Tibial nerve (tissue), 4 donors: ENCODE measurements around the gene RFNG. TPM values are rescaled to one million over a fixed set of nuclear protein-coding genes. Genes with fewer than 3 reads are reported as not detected.
A peak's percentile ranks its signal among the peaks of the same experiment; 100 is the strongest.

ENCODE experiments used
- DNase-seq, 2 donors: peaks; one replicate each; pipeline ENCODE4 v3.0.0-alpha.2; 2019; ENCODE audit warnings: low spot score in 2 of 2
- H3K27ac ChIP-seq, 4 donors: fragments of 200-600 bp; sonication (generic) in 3 of 4; one replicate each; pipeline ENCODE4 v1.5.1; 2017 to 2019; ENCODE audit warnings: mild to moderate bottlenecking in 1 of 4
- H3K27me3 ChIP-seq, 2 donors: fragments of 200-600 bp; sonication (generic) in 1 of 2; one replicate each; pipeline versions ENCODE4 v1.5.1 to v1.6.0; 2017 to 2019
- H3K36me3 ChIP-seq, 3 donors: fragments of 200-600 bp; sonication (generic); one replicate each; pipeline ENCODE4 v1.5.1; 2018 to 2019
- H3K4me1 ChIP-seq, 4 donors: fragments of 200-600 bp; sonication (generic) in 3 of 4; one replicate each; pipeline ENCODE4 v1.5.1; 2017 to 2019
- H3K4me3 ChIP-seq, 4 donors: fragments of 200-600 bp; sonication (generic) in 3 of 4; one replicate each; pipeline ENCODE4 v1.5.1; 2017 to 2019; ENCODE audit warnings: mild to moderate bottlenecking in 1 of 4, moderate library complexity in 1 of 4
- H3K9me3 ChIP-seq, 4 donors: fragments of 200-600 bp; sonication (generic) in 3 of 4; one replicate each; pipeline ENCODE4 v1.5.1; 2017 to 2019
- CTCF ChIP-seq, 5 experiments: fragments of 200-600 bp in 3 of 5; fragments of 450-650 bp in 2 of 5; sonication (generic) in 3 of 5; IDR thresholded peaks; one replicate each; pipeline ENCODE4 v1.5.1; 2016 to 2019; ENCODE audit warnings: antibody characterized with exemption in 5 of 5, mild to moderate bottlenecking in 3 of 5, moderate library complexity in 2 of 5
- EP300 ChIP-seq, 2 donors: sonication (generic); formaldehyde crosslinking; IDR thresholded peaks; one replicate each; pipeline ENCODE4 v1.6.1; 2017; ENCODE audit warnings: antibody characterized with exemption in 2 of 2, mild to moderate bottlenecking in 1 of 2
- POLR2A ChIP-seq, 2 donors: fragments of 450-650 bp; IDR thresholded peaks; one replicate each; pipeline ENCODE4 v1.6.1; 2017; ENCODE audit warnings: antibody characterized with exemption in 2 of 2, mild to moderate bottlenecking in 2 of 2, moderate library complexity in 2 of 2
- WGBS, 2 donors: methylation state at CpG; one replicate each; pipeline ENCODE4 v1.1.5; 2018; 5-methylcytosine and 5-hydroxymethylcytosine counted together
- total RNA-seq, 4 donors: library from RNA; depleted of rRNA; stranded (reverse); fragments of >200 nt; gene quantifications; one replicate each; pipeline ENCODE4 v1.1.0, GENCODE V29; 2016

RFNG gene
- total RNA-seq, 4 donors from 2014 or later = 43.5 to 70.2 (median 64.4) TPM

GRCh38 chr17:82054351-82055022, 2.9 kb upstream of the RFNG start:
- 87 to 88% methylated on average over 27 to 35 of the region's 38 CpGs for WGBS, 2 donors
- Histone ChIP-seq H3K9me3 (no peaks in the 10 kb centered on the region), H3K27me3 (no peaks in the 10 kb centered on the region), H3K36me3 (peaks cover 0 to 76% (median 25%) of the 10 kb centered on the region in 3 donors), H3K27ac (no peak overlapping the region), H3K4me3 (no peak overlapping the region), H3K4me1 (peaks cover 3 to 47% (median 19%) of the 10 kb centered on the region in 4 donors)
- TF ChIP-seq CTCF (IDR thresholded peaks at IDR 0.05) (no peak), POLR2A (IDR thresholded peaks at IDR 0.05) (no peak), EP300 (IDR thresholded peaks at IDR 0.05) (no peak)
- no peak for DNase-seq

DNA sequence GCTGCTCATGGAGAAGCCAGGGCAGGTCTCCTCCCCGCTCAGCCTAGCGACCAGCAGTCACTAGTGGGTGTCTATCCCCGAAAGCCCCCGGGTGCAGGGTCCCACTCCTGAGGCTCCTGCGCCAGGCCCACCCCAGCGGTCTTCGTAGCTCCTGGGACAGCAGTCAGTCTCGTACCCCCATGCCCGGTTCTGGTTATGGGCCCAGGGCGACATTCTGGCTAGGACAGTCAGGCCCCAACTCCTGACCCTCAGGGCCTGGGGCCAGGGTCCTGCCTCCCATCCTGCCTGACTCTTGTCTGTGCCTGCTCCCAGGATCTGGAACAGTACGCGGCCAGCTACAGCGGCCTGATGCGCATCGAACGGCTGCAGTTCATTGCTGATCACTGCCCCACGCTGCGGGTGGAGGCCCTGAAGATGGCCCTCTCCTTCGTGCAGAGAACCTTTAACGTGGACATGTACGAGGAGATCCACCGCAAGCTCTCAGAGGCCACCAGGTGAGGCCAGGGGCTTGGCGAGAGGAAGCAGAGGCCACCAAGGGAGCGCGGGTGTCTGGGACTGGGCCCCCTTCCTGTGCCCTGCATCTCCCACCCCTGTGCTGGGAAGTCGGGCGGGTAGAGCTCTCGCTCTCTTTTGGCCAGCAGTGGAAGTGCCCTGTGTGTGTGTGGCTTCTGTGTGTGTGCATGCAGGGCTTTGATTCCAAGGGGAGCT, 2.1 kb upstream of the RFNG start:
- TF ChIP-seq EP300 (IDR thresholded peaks at IDR 0.05) = no peak
- TF ChIP-seq POLR2A (IDR thresholded peaks at IDR 0.05) = no peak
- TF ChIP-seq CTCF (IDR thresholded peaks at IDR 0.05) = no peak
- no peaks in the 10 kb centered on the region for H3K9me3 ChIP-seq
- peaks cover 3 to 55% (median 19%) of the 10 kb centered on the region in 4 donors for H3K4me1 ChIP-seq
- H3K4me3 ChIP-seq = no peak overlapping the region
- no peak overlapping the region for H3K27ac ChIP-seq
- peaks cover 0 to 76% (median 23%) of the 10 kb centered on the region in 3 donors for H3K36me3 ChIP-seq
- no peaks in the 10 kb centered on the region for H3K27me3 ChIP-seq
- DNase-seq = no peak
- 90 to 91% methylated on average over 18 to 26 of the region's 28 CpGs for WGBS, 2 donors

DNA sequence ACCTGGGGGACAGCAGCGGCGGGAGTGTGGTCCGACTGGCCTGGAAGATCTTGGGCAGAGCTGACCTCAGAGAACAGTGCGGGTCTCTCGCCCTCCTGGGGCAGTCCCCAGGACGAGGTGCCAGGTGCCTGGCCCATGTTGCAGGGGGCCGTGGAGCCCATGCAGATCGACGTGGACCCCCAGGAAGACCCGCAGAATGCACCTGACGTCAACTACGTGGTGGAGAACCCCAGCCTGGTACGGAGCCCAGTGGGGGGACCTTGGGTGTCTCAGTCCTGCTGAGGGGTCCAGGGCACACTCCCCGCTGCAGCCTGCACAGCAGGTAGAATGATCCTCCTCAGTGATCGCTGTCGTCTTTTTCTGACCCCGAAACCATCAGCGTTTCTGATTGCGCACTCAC, 1.5 kb upstream of the RFNG start:
- WGBS, 2 donors = 87 to 90% methylated on average over 12 to 19 of the region's 19 CpGs

GRCh38 chr17:82052638-82053059, 1.0 kb upstream of the RFNG start:
- peak overlapping the region; percentile 69 to 95 (median 78) for H3K4me3 ChIP-seq
- H3K4me1 ChIP-seq = peaks cover 3 to 62% (median 19%) of the 10 kb centered on the region in 4 donors
- H3K36me3 ChIP-seq = peaks cover 3 to 76% (median 23%) of the 10 kb centered on the region in 3 donors
- WGBS, 2 donors = 26 to 30% methylated on average over 18 of the region's 19 CpGs
- TF ChIP-seq POLR2A (IDR thresholded peaks at IDR 0.05) (no peak), EP300 (IDR thresholded peaks at IDR 0.05) (no peak), CTCF (IDR thresholded peaks at IDR 0.05) (no peak)
- peak overlapping the region in 3 of 4 donors; percentile 15 to 90 (median 71) for H3K27ac ChIP-seq
- H3K9me3 ChIP-seq = no peaks in the 10 kb centered on the region
- H3K27me3 ChIP-seq = no peaks in the 10 kb centered on the region
- no peak for DNase-seq

More for the DNA sequence above, 1.5 kb upstream of the RFNG start:
- no peak for DNase-seq
- Histone ChIP-seq H3K27me3 (no peaks in the 10 kb centered on the region), H3K36me3 (peaks cover 0 to 76% (median 23%) of the 10 kb centered on the region in 3 donors), H3K9me3 (no peaks in the 10 kb centered on the region), H3K27ac (peak overlapping the region in 1 of 4 donors; percentile 90), H3K4me1 (peaks cover 3 to 61% (median 19%) of the 10 kb centered on the region in 4 donors), H3K4me3 (peak overlapping the region in 2 of 4 donors; percentile 69 to 95)
- TF ChIP-seq POLR2A (IDR thresholded peaks at IDR 0.05) (no peak), CTCF (IDR thresholded peaks at IDR 0.05) (no peak)
